ENCODE data around the gene DLG2.

DNA sequence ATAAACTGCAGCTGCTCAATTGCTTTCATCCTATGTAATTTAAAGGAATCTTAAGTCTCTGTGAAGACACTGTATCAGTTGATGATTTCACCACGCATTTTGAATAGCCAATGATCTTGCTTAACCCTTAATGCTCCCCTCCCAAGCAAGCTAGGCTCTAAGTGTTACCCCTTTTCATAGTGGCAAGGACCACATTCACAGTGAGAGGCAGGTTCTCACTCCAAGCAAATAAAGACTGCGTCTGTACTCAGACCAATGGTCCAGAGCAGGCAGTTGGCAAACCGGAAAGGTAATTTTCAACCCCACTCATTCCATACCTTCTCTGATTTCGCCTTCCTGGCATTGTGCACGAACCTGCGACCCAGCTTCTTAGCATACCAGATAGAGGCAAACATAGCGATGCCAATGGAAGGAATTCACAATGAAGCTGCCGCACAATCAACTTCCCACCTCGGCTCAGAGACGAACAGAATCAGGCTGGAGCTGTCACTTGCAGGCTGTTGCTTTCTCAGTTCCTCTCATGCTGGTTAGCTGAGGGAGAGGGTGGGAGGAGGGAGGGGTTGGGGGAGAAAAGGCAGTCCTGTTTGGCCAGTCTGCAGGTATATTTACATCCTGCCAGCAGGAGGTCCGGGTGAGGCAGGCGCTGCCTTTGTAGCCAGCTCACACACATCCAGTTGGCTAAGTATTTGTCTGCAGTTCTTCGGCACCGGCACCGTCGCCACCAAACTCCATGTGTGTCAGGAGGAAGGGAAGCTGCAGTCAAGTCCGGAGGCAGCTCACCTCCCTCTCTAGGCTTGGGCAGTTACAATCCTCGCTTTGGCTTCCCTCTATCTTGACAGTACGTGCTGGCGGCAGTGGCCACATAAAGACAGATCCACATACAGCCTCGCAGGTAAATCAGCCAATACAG lies 1189.8 kb downstream of the DLG2 start:
- TF ChIP-seq POLR2A (IDR thresholded peaks at IDR 0.05): no peak
- TF ChIP-seq, protein P1, sequence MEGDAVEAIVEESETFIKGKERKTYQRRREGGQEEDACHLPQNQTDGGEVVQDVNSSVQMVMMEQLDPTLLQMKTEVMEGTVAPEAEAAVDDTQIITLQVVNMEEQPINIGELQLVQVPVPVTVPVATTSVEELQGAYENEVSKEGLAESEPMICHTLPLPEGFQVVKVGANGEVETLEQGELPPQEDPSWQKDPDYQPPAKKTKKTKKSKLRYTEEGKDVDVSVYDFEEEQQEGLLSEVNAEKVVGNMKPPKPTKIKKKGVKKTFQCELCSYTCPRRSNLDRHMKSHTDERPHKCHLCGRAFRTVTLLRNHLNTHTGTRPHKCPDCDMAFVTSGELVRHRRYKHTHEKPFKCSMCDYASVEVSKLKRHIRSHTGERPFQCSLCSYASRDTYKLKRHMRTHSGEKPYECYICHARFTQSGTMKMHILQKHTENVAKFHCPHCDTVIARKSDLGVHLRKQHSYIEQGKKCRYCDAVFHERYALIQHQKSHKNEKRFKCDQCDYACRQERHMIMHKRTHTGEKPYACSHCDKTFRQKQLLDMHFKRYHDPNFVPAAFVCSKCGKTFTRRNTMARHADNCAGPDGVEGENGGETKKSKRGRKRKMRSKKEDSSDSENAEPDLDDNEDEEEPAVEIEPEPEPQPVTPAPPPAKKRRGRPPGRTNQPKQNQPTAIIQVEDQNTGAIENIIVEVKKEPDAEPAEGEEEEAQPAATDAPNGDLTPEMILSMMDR (IDR thresholded peaks at IDR 0.05 in 4 of 5, conservative IDR thresholded peaks at IDR 0.05 in 1 of 5): no peak
